OCI-LY7 (cell line): ENCODE results near the gene DUSP9. TPM values are rescaled to one million over a fixed set of nuclear protein-coding genes. Genes with fewer than 3 reads are reported as not detected.

Experiments used
- BruUV-seq: library from RNA; stranded (reverse); fragments of 400-500 nt; replicated peaks from 2 replicates; lab custom pipeline; 2021; lab: Mats Ljungman, UMichigan
- CTCF ChIA-PET: fragments of 300-600 bp; sonication (Branson Sonifier 250); formaldehyde crosslinking; loops from one replicate; lab custom pipeline; 2022; ENCODE audit warnings: antibody characterized with exemption; ENCODE audit not compliant: unreplicated experiment; lab: Charles Lee
- POLR2A ChIA-PET: fragments of 300-600 bp; sonication (Branson Sonifier 250); formaldehyde crosslinking; loops from one replicate; lab custom pipeline; 2022; ENCODE audit warnings: antibody characterized with exemption; lab: Charles Lee
- DNase-seq: peaks from one replicate; pipeline ENCODE4 v3.0.0-alpha.2; 2015; ENCODE audit warnings: low spot score
- H2AFZ ChIP-seq: fragments of 200-600 bp; sonication (generic), shearing (Covaris generic); 2 replicates; pipeline ENCODE4 v1.6.1; 2014; ENCODE audit warnings: mild to moderate bottlenecking, antibody characterized with exemption, low read length, moderate library complexity
- H3K27ac ChIP-seq: fragments of 200-600 bp; sonication (generic); 2 replicates; pipeline ENCODE4 v1.5.1; 2014; ENCODE audit warnings: mixed run types, low read depth, mild to moderate bottlenecking, moderate library complexity, low read length, inconsistent platforms; ENCODE audit not compliant: poor library complexity, severe bottlenecking
- H3K36me3 ChIP-seq: fragments of 200-600 bp; sonication (generic); 2 replicates; pipeline ENCODE4 v1.6.1; 2014; ENCODE audit warnings: mild to moderate bottlenecking, antibody characterized with exemption, low read length, moderate library complexity, mixed read lengths; ENCODE audit not compliant: insufficient read depth
- H3K4me1 ChIP-seq: fragments of 200-600 bp; sonication (generic); 2 replicates; pipeline ENCODE4 v1.5.1; 2014; ENCODE audit warnings: mild to moderate bottlenecking, low read length; ENCODE audit not compliant: insufficient read depth, poor library complexity, severe bottlenecking
- H3K4me2 ChIP-seq: fragments of 200-600 bp; sonication (generic); 2 replicates; pipeline ENCODE4 v1.6.1; 2014; ENCODE audit warnings: mild to moderate bottlenecking, low read length
- H3K4me3 ChIP-seq: fragments of 200-600 bp; sonication (generic); 2 replicates; pipeline ENCODE4 v1.5.1; 2014; ENCODE audit warnings: mild to moderate bottlenecking, low read depth, low read length; ENCODE audit not compliant: poor library complexity, severe bottlenecking
- H3K79me2 ChIP-seq: fragments of 200-600 bp; sonication (generic); 2 replicates; pipeline ENCODE4 v1.6.1; 2016; ENCODE audit warnings: low read depth, mild to moderate bottlenecking, low read length, moderate library complexity, mixed read lengths; ENCODE audit not compliant: insufficient read depth
- H3K9me2 ChIP-seq: fragments of 200-600 bp; sonication (generic); 2 replicates; pipeline ENCODE4 v1.6.1; 2016; ENCODE audit warnings: mild to moderate bottlenecking, low read length, mixed read lengths; ENCODE audit not compliant: insufficient read depth
- H3K9me3 ChIP-seq: fragments of 200-600 bp; sonication (generic); 2 replicates; pipeline ENCODE4 v1.6.1; 2014; ENCODE audit warnings: mild to moderate bottlenecking, mixed run types, low read length, mixed read lengths
- H4K20me1 ChIP-seq: fragments of 200-600 bp; sonication (generic); 2 replicates; pipeline ENCODE4 v1.6.1; 2014; ENCODE audit warnings: mild to moderate bottlenecking, antibody characterized with exemption, low read length, moderate library complexity, mixed read lengths; ENCODE audit not compliant: insufficient read depth
- EZH2phosphoT487 ChIP-seq: fragments of 200-600 bp; sonication (generic); IDR thresholded peaks from 2 replicates; pipeline ENCODE4 v1.6.1; 2018; ENCODE audit warnings: low read depth, borderline replicate concordance, mild to moderate bottlenecking, mixed run types, antibody characterized with exemption, low read length, moderate library complexity, mixed read lengths
- intact Hi-C: fragments of 100-400 bp; cut with micrococcal nuclease; formaldehyde crosslinking; loops from one replicate; pipeline ENCODE4 v1.10.0; 2022; ENCODE audit not compliant: unreplicated experiment
- total RNA-seq, 2 experiments: library from RNA; depleted of rRNA in 1 of 2; stranded (reverse); fragments of >200 nt in 1 of 2; shearing (Covaris generic) in 1 of 2; gene quantifications; 2 replicates each; pipeline ENCODE4 v1.2.3, GENCODE V29; 2014 to 2022
- TF ChIP-seq, protein P1 (sequence below): fragments of 200-600 bp; sonication (generic); conservative IDR thresholded peaks from 2 replicates; pipeline ENCODE4 v1.5.1; 2014; ENCODE audit warnings: mild to moderate bottlenecking, antibody characterized with exemption, low read length, moderate library complexity, mixed read lengths

Gene DUSP9
- total RNA-seq, 2 experiments from 2014 or later = not detected

DNA sequence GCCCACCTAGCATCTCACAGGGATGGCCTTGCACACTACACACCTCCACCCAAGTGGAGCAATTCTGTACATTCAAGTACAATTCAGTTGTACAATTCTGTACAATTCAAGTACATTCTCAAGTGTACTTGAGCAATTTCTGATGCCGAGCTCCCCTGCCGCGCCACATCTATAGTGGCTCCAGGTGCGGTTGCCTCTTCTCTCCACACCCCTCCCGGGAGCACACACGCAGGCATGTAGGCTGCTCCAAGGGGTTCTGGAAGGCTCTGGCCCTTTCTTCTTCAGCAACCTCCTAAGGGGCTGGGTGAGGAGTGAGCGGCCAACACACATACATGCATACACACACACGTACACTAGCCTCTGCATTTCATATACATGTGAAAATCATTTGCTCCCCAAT lies 18.9 kb upstream of the DUSP9 start:
- H3K4me3 ChIP-seq = no peak overlapping the region
- ChIA-PET CTCF (no interaction called here), POLR2A (no interaction called here)
- TF ChIP-seq, protein P1, sequence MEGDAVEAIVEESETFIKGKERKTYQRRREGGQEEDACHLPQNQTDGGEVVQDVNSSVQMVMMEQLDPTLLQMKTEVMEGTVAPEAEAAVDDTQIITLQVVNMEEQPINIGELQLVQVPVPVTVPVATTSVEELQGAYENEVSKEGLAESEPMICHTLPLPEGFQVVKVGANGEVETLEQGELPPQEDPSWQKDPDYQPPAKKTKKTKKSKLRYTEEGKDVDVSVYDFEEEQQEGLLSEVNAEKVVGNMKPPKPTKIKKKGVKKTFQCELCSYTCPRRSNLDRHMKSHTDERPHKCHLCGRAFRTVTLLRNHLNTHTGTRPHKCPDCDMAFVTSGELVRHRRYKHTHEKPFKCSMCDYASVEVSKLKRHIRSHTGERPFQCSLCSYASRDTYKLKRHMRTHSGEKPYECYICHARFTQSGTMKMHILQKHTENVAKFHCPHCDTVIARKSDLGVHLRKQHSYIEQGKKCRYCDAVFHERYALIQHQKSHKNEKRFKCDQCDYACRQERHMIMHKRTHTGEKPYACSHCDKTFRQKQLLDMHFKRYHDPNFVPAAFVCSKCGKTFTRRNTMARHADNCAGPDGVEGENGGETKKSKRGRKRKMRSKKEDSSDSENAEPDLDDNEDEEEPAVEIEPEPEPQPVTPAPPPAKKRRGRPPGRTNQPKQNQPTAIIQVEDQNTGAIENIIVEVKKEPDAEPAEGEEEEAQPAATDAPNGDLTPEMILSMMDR = no peak
- no peak for TF ChIP-seq EZH2phosphoT487
- H3K9me2 ChIP-seq = no peaks in the 10 kb centered on the region
- H3K27ac ChIP-seq = no peak overlapping the region
- H3K4me1 ChIP-seq = no peaks in the 10 kb centered on the region
- no peaks in the 10 kb centered on the region for H3K9me3 ChIP-seq
- intact Hi-C loops = no loop called here
- H3K4me2 ChIP-seq = no peak overlapping the region
- no peak for DNase-seq
- H3K36me3 ChIP-seq = no peaks in the 10 kb centered on the region
- no peaks in the 10 kb centered on the region for H3K79me2 ChIP-seq
- no TSS peak for BruUV-seq
- no peaks in the 10 kb centered on the region for H4K20me1 ChIP-seq
- H2AFZ ChIP-seq = no peak overlapping the region

- H3K36me3 ChIP-seq = no peaks in the 10 kb centered on the region
- H3K4me2 ChIP-seq = no peak overlapping the region
- no peaks in the 10 kb centered on the region for H3K9me2 ChIP-seq
- POLR2A ChIA-PET = no interaction called here
- BruUV-seq = no TSS peak
- H3K4me3 ChIP-seq = no peak overlapping the region
- H3K79me2 ChIP-seq = no peaks in the 10 kb centered on the region
- H3K27ac ChIP-seq = no peak overlapping the region
- CTCF ChIA-PET = no interaction called here
- no peak overlapping the region for H2AFZ ChIP-seq
- TF ChIP-seq, protein P1 = no peak
- no peak for TF ChIP-seq EZH2phosphoT487
- intact Hi-C loops = no loop called here
- no peaks in the 10 kb centered on the region for H3K9me3 ChIP-seq
- H4K20me1 ChIP-seq = no peaks in the 10 kb centered on the region
- H3K4me1 ChIP-seq = no peaks in the 10 kb centered on the region
- no peak for DNase-seq
Observed at GRCh38 chrX:153628665-153629064, 18.3 kb upstream of the DUSP9 start.

DNA sequence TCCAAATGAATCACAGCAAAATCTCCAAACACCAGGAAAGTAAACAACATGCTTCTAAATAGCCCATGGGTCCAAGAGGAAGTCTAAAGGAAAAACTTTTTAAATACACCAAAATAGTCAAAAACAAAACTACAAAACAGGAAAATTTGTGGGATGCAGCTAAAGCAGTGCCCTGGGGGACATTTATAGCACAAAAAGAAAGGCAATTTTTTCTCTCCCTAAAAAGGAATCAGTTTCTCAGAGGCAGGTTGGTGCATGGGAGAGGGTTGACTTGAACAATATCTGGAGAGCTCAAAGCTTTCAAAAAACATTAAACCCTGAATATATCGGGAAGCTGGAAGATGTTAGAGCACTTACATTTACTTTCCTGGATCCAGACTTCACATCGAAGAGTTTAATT lies 15.7 kb upstream of the DUSP9 start:
- no TSS peak for BruUV-seq
- H2AFZ ChIP-seq = no peak overlapping the region
- no peaks in the 10 kb centered on the region for H3K9me3 ChIP-seq
- no peaks in the 10 kb centered on the region for H3K36me3 ChIP-seq
- no peak overlapping the region for H3K27ac ChIP-seq
- ChIA-PET POLR2A (interaction anchor here (0.6 to 1.0 kb wide), 2 partner anchors 21 to 63 kb away, joined by 3 to 4 read pairs; no protein-coding TSS in a partner anchor), CTCF (no interaction called here)
- H3K79me2 ChIP-seq = no peaks in the 10 kb centered on the region
- no peaks in the 10 kb centered on the region for H3K4me1 ChIP-seq
- intact Hi-C loops = no loop called here
- TF ChIP-seq, protein P1 = no peak
- no peak for TF ChIP-seq EZH2phosphoT487
- no peaks in the 10 kb centered on the region for H4K20me1 ChIP-seq
- DNase-seq = no peak
- H3K4me3 ChIP-seq = no peak overlapping the region
- H3K9me2 ChIP-seq = no peaks in the 10 kb centered on the region
- H3K4me2 ChIP-seq = no peak overlapping the region
